ENCODE data around the gene ARL15. TPM values are rescaled to one million over a fixed set of nuclear protein-coding genes. Genes with fewer than 3 reads are reported as not detected.

The ARL15 gene
- total RNA-seq, 1 donor = 28.1 TPM

DNA sequence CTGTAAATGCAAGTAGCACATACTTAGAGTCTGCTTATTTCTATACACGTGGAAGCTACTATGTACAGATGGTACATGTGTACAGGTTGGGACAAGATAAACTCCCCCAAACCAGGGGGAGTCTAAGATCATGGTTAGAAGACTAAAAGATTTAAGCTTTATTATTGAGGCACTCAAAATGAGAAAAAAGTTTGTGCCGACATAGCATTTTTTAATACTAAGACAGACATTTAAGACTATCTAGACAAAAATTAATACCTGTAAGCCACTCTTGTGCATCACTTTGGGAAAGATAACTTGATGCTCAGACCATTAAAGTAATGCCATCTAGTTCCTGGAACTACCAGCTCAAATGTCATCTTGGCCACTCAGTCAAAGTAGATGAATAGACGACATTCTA lies 279.4 kb downstream of the ARL15 start:
- DNase-seq (ENCODE audit: low read depth) = no peak

DNA sequence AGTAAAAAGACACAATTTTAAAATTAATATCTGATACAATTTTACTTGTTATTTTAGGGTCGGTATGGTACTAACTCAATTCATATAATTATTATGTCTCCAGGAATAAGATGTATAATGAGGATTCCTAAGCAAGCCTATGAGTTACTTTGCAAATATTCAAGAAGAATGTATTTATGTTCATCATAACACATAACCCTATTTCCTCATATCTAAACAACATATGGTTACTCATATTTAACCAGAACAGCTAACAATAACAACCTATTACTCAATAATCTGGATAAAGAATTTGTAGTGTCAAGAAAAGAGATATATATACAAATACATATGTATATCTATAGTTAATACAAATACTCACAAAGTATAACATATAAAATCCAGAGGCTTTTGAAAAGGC lies 285.9 kb downstream of the ARL15 start:
- peak; percentile 87 for DNase-seq (ENCODE audit: low read depth)
- H3K4me3 ChIP-seq (ENCODE audit: low read depth, low read length) = no peak overlapping the region
- TF ChIP-seq, protein P1, sequence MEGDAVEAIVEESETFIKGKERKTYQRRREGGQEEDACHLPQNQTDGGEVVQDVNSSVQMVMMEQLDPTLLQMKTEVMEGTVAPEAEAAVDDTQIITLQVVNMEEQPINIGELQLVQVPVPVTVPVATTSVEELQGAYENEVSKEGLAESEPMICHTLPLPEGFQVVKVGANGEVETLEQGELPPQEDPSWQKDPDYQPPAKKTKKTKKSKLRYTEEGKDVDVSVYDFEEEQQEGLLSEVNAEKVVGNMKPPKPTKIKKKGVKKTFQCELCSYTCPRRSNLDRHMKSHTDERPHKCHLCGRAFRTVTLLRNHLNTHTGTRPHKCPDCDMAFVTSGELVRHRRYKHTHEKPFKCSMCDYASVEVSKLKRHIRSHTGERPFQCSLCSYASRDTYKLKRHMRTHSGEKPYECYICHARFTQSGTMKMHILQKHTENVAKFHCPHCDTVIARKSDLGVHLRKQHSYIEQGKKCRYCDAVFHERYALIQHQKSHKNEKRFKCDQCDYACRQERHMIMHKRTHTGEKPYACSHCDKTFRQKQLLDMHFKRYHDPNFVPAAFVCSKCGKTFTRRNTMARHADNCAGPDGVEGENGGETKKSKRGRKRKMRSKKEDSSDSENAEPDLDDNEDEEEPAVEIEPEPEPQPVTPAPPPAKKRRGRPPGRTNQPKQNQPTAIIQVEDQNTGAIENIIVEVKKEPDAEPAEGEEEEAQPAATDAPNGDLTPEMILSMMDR (IDR thresholded peaks at IDR 0.05; ENCODE audit: insufficient read depth, low read depth, low read length) = no peak

More for the DNA sequence above, 279.4 kb downstream of the ARL15 start:
- H3K4me3 ChIP-seq (ENCODE audit: low read depth, low read length) = no peak overlapping the region
- TF ChIP-seq, protein P1 (IDR thresholded peaks at IDR 0.05; ENCODE audit: insufficient read depth, low read depth, low read length) = no peak

DNA sequence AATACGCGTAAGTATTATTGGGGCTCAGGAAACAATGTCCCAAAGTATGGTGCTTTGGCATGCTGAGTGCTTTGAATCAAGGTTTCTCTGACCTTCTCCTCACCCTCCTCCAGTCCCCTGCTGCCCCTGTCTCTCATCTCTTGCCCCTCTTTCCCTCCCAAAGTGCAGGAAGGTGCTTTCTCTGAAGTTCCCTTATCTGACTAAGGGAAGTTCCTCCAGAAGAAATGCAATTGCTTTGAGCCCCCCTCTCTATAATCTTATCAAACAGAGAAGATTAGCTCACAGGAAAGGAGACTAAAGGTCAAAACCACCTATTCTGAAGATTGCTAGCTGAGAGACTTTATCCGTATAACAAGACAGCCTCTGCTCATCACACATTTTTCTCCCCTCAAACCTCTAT lies 288.1 kb downstream of the ARL15 start:
- no peak for DNase-seq (ENCODE audit: low read depth)
- no peak overlapping the region for H3K4me3 ChIP-seq (ENCODE audit: low read depth, low read length)
- TF ChIP-seq, protein P1 (IDR thresholded peaks at IDR 0.05; ENCODE audit: insufficient read depth, low read depth, low read length) = no peak

DNA sequence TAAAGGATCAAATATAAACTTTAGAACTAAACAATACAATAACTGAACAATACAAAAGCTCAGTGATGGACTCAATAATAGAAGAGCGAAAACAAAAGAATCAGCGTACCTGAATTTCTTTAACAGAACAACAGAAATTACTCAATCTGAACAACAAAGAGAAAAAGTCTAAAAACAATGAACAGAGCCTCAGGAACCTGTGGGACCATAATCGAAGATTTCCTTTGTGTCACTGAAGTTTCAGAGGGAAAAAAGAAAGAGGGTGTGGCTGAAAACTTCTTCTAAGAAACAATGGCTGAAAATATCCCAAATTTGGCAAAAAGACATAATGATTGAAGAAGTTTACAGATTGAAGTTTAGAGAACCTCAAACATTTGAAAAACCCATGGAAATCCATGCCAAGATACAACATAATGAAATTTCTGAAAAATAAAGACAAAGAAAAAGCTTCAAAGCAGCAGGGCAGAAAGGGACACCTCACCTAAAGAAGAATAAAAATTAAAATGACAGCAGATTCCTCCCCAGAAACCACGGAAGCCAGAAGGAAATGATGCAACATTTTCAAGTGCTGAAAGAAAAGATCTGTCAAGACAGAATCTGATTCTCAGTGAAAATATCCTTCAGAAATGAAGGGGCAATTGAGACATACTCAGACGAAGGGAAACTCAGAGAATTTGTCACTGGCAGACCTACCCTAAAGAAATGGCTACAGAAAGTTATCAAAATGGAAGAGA lies 288.8 kb downstream of the ARL15 start:
- H3K4me3 ChIP-seq (ENCODE audit: low read depth, low read length) = no peak overlapping the region
- TF ChIP-seq, protein P1 (IDR thresholded peaks at IDR 0.05; ENCODE audit: insufficient read depth, low read depth, low read length) = no peak
- peak; percentile 53 for DNase-seq (ENCODE audit: low read depth)

DNA sequence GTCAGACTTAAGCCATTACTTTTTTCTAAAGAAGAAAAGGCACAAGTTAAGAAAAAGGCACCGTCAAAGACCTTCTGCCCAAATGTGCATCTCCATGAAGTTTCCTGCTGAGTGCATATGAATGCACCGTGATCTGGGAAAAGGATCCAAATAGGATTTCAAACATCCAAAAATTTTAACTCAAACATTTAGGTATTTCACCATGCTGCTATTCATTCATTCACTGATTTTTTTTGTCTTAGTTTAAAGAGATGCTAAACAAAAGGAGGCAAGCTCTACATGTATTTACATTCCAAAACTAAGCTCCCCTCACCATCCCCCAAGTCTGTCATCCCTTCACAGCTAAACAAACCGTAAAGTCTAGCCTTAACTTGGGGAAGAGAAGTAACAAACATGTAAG lies 291.9 kb downstream of the ARL15 start:
- DNase-seq (ENCODE audit: low read depth) = peak; percentile 71
- H3K4me3 ChIP-seq (ENCODE audit: low read depth, low read length) = no peak overlapping the region
- TF ChIP-seq, protein P1 (IDR thresholded peaks at IDR 0.05; ENCODE audit: insufficient read depth, low read depth, low read length) = no peak

DNA sequence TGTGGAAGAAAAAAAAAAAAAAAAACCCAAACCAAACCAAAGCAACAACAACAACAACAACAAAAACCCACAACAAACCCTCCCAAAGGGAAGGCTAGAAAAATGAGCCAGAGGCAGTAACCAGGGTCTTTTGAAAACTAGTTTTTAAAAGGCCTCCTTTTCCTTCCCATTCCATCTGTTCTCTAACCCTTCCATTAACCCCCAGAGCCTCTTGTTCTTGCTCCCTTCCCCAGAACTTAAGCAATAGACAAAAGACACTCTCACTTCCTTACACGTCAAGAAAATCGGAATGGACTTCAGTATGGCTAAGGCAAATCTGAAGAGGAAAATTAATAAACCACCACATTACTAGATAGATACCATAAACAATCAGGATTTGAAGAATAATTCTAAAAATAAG lies 292.8 kb downstream of the ARL15 start:
- H3K4me3 ChIP-seq (ENCODE audit: low read depth, low read length) = no peak overlapping the region
- TF ChIP-seq, protein P1 (IDR thresholded peaks at IDR 0.05; ENCODE audit: insufficient read depth, low read depth, low read length) = no peak
- no peak for DNase-seq (ENCODE audit: low read depth)

Data from fibroblast of villous mesenchyme (primary cell).